Measurements from ENCODE around the gene PDE3B.
"Not testable (repeated sequence)": the region's sequence is repeated elsewhere in the genome, so short reads cannot be mapped to it uniquely, and the experiment has no call there.

Gene PDE3B

GRCh38 chr11:14643697-14644225 is at the start of gene PDE3B:
PDE3B (plus strand) TSS chr11:14643804; CDS start chr11:14644076, 272 bp downstream.
- DNase-seq = peak; percentile 55

GRCh38 chr11:14595261-14595660 is 48.3 kb upstream of the PDE3B start:
- DNase-seq = not testable (repeated sequence)

GRCh38 chr11:14607713-14608112 is 35.9 kb upstream of the PDE3B start:
- no peak for DNase-seq

GRCh38 chr11:14609902-14610301 is 33.7 kb upstream of the PDE3B start:
- DNase-seq = no peak

GRCh38 chr11:14611939-14612338 is 31.7 kb upstream of the PDE3B start:
- DNase-seq = no peak

GRCh38 chr11:14612694-14613093 is 30.9 kb upstream of the PDE3B start:
- no peak for DNase-seq

- DNase-seq = no peak
Observed at GRCh38 chr11:14614091-14614622, 29.4 kb upstream of the PDE3B start.

- no peak for DNase-seq
Observed at GRCh38 chr11:14617241-14618027, 26.2 kb upstream of the PDE3B start.

GRCh38 chr11:14618060-14618459 is 25.5 kb upstream of the PDE3B start:
- no peak for DNase-seq

GRCh38 chr11:14619603-14620531 is 23.7 kb upstream of the PDE3B start:
- DNase-seq = no peak

- no peak for DNase-seq
Observed at GRCh38 chr11:14622223-14622954, 21.2 kb upstream of the PDE3B start.

GRCh38 chr11:14623036-14623435 is 20.6 kb upstream of the PDE3B start:
- no peak for DNase-seq

- DNase-seq = no peak
Observed at GRCh38 chr11:14625586-14626205, 17.9 kb upstream of the PDE3B start.

- DNase-seq = no peak
Observed at GRCh38 chr11:14626650-14627049, 17.0 kb upstream of the PDE3B start.

GRCh38 chr11:14633506-14634224 is 9.9 kb upstream of the PDE3B start:
- not testable (repeated sequence) for DNase-seq

GRCh38 chr11:14634813-14635212 is 8.8 kb upstream of the PDE3B start:
- DNase-seq = no peak

GRCh38 chr11:14635546-14635945 is 8.1 kb upstream of the PDE3B start:
- DNase-seq = no peak

GRCh38 chr11:14636119-14636518 is 7.5 kb upstream of the PDE3B start:
- no peak for DNase-seq

- no peak for DNase-seq
Observed at GRCh38 chr11:14637868-14638409, 5.7 kb upstream of the PDE3B start.

GRCh38 chr11:14638561-14638960 is 5.0 kb upstream of the PDE3B start:
- DNase-seq = no peak

GRCh38 chr11:14641801-14642200 is 1.8 kb upstream of the PDE3B start:
- no peak for DNase-seq
